ENCODE measurements around the gene UNC80.

GRCh38 chr2:209942426-209942825, 170.8 kb downstream of the UNC80 start:
- TF ChIP-seq ARNT (IDR thresholded peaks at IDR 0.05) (no peak), ZNF384 (IDR thresholded peaks at IDR 0.05) (no peak), SP1 (IDR thresholded peaks at IDR 0.05) (no peak), FOXA1 (IDR thresholded peaks at IDR 0.05) (no peak), FOXM1 (IDR thresholded peaks at IDR 0.05; ENCODE audit: borderline replicate concordance) (no peak), BHLHE40 (IDR thresholded peaks at IDR 0.05; ENCODE audit: borderline replicate concordance) (no peak), CTBP1 (IDR thresholded peaks at IDR 0.05; ENCODE audit: borderline replicate concordance) (no peak)

Measured in HEK293T (cell line).